ENCODE results near the gene PTPRN2. TPM values are rescaled to one million over a fixed set of nuclear protein-coding genes. Genes with fewer than 3 reads are reported as not detected.

Gene PTPRN2
- total RNA-seq, 4 donors from 2014 or later = 14.9 to 34.3 (median 21.3) TPM

DNA sequence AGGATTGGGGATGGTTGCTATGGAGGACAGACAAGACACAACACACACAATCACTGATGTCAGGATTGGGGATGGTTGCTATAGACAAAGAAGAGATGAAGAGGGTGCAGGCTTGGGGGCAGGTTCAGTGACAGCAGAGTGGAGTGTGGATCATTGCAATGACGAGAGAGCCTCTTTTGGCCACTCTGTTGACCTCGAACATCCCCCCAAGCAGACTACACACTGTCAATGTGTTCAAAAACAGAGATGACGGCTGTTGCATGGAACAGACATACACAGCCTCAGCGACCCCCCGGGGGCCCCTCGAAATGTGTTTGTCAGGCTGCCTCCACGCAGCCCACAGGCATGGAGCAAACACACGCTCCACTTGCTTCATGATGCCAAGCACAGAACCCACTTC lies 133.0 kb downstream of the PTPRN2 start:
- Histone ChIP-seq H3K4me1 (no peaks in the 10 kb centered on the region), H3K27me3 (no peaks in the 10 kb centered on the region), H3K4me3 (no peak overlapping the region), H3K36me3 (no peaks in the 10 kb centered on the region), H3K27ac (no peak overlapping the region), H3K9me3 (no peaks in the 10 kb centered on the region)
- peak in 1 of 3 donors; percentile 16 for DNase-seq
- TF ChIP-seq, protein P1, sequence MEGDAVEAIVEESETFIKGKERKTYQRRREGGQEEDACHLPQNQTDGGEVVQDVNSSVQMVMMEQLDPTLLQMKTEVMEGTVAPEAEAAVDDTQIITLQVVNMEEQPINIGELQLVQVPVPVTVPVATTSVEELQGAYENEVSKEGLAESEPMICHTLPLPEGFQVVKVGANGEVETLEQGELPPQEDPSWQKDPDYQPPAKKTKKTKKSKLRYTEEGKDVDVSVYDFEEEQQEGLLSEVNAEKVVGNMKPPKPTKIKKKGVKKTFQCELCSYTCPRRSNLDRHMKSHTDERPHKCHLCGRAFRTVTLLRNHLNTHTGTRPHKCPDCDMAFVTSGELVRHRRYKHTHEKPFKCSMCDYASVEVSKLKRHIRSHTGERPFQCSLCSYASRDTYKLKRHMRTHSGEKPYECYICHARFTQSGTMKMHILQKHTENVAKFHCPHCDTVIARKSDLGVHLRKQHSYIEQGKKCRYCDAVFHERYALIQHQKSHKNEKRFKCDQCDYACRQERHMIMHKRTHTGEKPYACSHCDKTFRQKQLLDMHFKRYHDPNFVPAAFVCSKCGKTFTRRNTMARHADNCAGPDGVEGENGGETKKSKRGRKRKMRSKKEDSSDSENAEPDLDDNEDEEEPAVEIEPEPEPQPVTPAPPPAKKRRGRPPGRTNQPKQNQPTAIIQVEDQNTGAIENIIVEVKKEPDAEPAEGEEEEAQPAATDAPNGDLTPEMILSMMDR (IDR thresholded peaks at IDR 0.05) = no peak
- TF ChIP-seq POLR2A (IDR thresholded peaks at IDR 0.05) = no peak

DNA sequence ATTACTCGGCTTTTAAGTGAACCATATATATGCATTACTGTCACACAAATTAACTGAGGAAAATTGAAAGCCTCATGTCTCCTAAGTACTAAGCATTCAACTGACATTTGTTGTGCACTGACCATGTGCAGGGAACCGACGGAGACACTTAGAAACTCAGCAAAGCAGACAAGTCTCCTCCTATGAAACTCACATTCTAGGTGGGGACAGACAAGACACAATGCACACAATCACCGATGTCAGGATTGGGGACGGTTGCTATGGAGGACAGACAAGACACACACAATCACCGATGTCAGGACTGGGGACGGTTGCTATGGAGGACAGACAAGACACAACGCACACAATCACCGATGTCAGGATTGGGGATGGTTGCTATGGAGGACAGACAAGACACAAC lies 134.0 kb downstream of the PTPRN2 start:
- TF ChIP-seq POLR2A (IDR thresholded peaks at IDR 0.05) = no peak
- TF ChIP-seq, protein P1 (IDR thresholded peaks at IDR 0.05) = no peak
- DNase-seq = peak in 1 of 3 donors; percentile 28
- H3K4me1 ChIP-seq = no peaks in the 10 kb centered on the region
- H3K27ac ChIP-seq = no peak overlapping the region
- no peaks in the 10 kb centered on the region for H3K9me3 ChIP-seq
- H3K4me3 ChIP-seq = no peak overlapping the region
- no peaks in the 10 kb centered on the region for H3K27me3 ChIP-seq
- no peaks in the 10 kb centered on the region for H3K36me3 ChIP-seq

DNA sequence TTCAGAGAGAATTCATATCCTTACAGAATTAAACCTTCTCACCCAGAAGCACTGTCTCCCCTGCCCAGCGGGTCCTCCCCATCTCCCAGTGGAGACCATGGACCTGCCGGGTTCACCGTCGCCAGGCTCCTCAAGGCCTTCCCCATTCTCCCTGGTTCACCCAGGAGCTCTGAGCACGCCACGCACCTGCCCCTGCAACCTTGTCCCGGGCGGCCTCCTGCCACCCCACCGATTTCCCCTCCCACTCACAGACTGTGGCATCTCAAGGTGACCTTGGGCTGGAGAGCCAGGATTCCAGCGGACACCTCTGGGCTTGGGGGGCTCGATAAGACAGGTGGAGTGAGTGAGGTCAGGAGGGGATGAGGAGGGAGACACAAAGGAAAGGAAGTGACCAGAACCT lies 135.3 kb downstream of the PTPRN2 start:
- TF ChIP-seq, protein P1 (IDR thresholded peaks at IDR 0.05) = no peak
- no peak for TF ChIP-seq POLR2A (IDR thresholded peaks at IDR 0.05)
- no peak overlapping the region for H3K4me3 ChIP-seq
- no peaks in the 10 kb centered on the region for H3K27me3 ChIP-seq
- DNase-seq = peak in 1 of 3 donors; percentile 6
- no peak overlapping the region for H3K27ac ChIP-seq
- H3K36me3 ChIP-seq = no peaks in the 10 kb centered on the region
- no peaks in the 10 kb centered on the region for H3K4me1 ChIP-seq
- no peaks in the 10 kb centered on the region for H3K9me3 ChIP-seq

DNA sequence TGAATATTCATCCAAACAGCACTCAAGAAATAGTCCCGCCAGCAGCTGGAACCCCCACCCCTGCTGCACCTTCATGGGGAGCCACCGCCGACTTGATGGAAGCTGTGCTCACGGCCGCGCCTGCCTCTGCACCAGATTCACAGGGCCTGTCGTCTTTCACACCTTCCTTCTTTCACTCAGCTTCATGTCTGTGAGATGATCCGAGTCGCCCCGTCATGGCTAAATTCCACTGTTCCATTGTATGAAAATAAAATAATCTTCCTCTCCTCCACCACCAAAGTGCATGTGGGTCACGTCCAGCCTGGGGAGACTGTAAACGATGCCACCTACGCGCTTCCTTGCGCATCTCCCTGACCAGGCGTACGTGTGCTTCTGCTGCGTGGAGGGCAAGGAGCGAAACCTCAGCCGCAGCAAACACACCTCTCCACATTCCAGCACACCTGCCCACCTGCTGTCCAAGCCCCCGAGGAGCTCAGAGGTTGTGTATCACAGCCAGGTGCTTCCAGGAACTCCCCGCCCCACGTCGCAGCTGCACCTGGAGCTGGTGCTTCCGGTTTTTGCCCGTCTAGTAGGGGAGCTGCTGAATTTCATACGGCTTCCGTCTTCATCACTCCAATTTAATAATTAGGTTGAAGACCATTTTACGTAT lies 137.0 kb downstream of the PTPRN2 start:
- no peak for TF ChIP-seq POLR2A (IDR thresholded peaks at IDR 0.05)
- TF ChIP-seq, protein P1 (IDR thresholded peaks at IDR 0.05) = no peak
- no peaks in the 10 kb centered on the region for H3K4me1 ChIP-seq
- H3K36me3 ChIP-seq = no peaks in the 10 kb centered on the region
- no peak overlapping the region for H3K4me3 ChIP-seq
- H3K27me3 ChIP-seq = no peaks in the 10 kb centered on the region
- no peak overlapping the region for H3K27ac ChIP-seq
- DNase-seq = peak in 1 of 3 donors; percentile 23
- no peaks in the 10 kb centered on the region for H3K9me3 ChIP-seq

DNA sequence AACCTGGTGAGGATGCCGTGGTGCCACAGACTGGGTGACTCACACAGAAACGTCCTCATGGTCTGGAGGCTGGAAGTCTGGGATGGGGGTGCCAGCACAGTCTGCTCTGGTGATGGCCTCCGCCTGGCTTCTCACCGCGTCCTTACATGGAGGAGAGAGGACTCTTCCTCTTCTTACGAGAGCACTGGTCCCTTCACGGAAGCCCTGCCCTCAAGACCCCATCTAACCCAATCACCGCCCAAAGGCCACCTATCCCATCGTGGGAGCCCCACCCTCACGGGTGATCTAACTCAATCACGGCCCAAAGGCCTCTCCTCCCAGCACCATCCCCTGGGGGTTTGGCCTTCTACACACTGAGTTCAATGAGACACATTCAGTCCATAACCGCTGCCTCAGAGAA lies 137.7 kb downstream of the PTPRN2 start:
- Histone ChIP-seq H3K27ac (no peak overlapping the region), H3K27me3 (no peaks in the 10 kb centered on the region), H3K4me3 (no peak overlapping the region), H3K36me3 (no peaks in the 10 kb centered on the region), H3K9me3 (no peaks in the 10 kb centered on the region), H3K4me1 (no peaks in the 10 kb centered on the region)
- peak in 1 of 3 donors; percentile 28 for DNase-seq
- TF ChIP-seq POLR2A (IDR thresholded peaks at IDR 0.05) = no peak
- TF ChIP-seq, protein P1 (IDR thresholded peaks at IDR 0.05) = no peak
